HepG2 (cell line): ENCODE measurements around the gene TRMT1. TPM values are rescaled to one million over a fixed set of nuclear protein-coding genes. Genes with fewer than 3 reads are reported as not detected.
A peak's percentile ranks its signal among the peaks of the same experiment; 100 is the strongest.

ENCODE experiments used
- DBP ChIP-seq: sonication (generic); formaldehyde crosslinking; IDR thresholded peaks from 2 replicates; pipeline ENCODE4 v1.4.0; 2020; ENCODE audit warnings: missing genetic modification reagents; ENCODE audit errors: not compliant biosample characterization
- FOXM1 ChIP-seq: sonication (generic); formaldehyde crosslinking; IDR thresholded peaks from 2 replicates; pipeline ENCODE4 v1.5.0; 2020; ENCODE audit warnings: missing genetic modification reagents
- HBP1 ChIP-seq: IDR thresholded peaks from 2 replicates; pipeline ENCODE4 v1.6.1; 2016; ENCODE audit warnings: low read depth, control low read depth
- HNRNPK ChIP-seq: fragments of 200-400 bp; formaldehyde crosslinking; IDR thresholded peaks from 2 replicates; pipeline ENCODE4 v1.6.1; 2018; ENCODE audit warnings: low read length, low read depth, moderate library complexity, mild to moderate bottlenecking; ENCODE audit not compliant: poor library complexity, severe bottlenecking
- HOXA5 ChIP-seq: sonication (generic); formaldehyde crosslinking; IDR thresholded peaks from 2 replicates; pipeline ENCODE4 v1.4.0; 2020; ENCODE audit warnings: missing genetic modification reagents
- KDM4B ChIP-seq: sonication (generic); formaldehyde crosslinking; IDR thresholded peaks from 2 replicates; pipeline ENCODE4 v1.4.0; 2020; ENCODE audit warnings: missing genetic modification reagents
- NR1H2 ChIP-seq: sonication (generic); formaldehyde crosslinking; IDR thresholded peaks from 2 replicates; pipeline ENCODE4 v1.8.1; 2022; ENCODE audit warnings: low read depth, missing genetic modification reagents, borderline replicate concordance
- RAD21 ChIP-seq: fragments of 450-650 bp; formaldehyde crosslinking; IDR thresholded peaks from 2 replicates; pipeline ENCODE4 v1.5.0; 2020; ENCODE audit warnings: mild to moderate bottlenecking
- SAFB2 ChIP-seq: sonication (generic); formaldehyde crosslinking; IDR thresholded peaks from 2 replicates; pipeline ENCODE4 v1.5.1; 2020; ENCODE audit warnings: missing genetic modification reagents, low read depth, mild to moderate bottlenecking, borderline replicate concordance
- SALL2 ChIP-seq: sonication (generic); formaldehyde crosslinking; IDR thresholded peaks from 2 replicates; pipeline ENCODE4 v1.8.1; 2023; ENCODE audit warnings: mild to moderate bottlenecking, missing genetic modification reagents, inconsistent platforms
- SOX5 ChIP-seq: IDR thresholded peaks from 2 replicates; pipeline ENCODE4 v1.6.1; 2016; ENCODE audit warnings: borderline replicate concordance
- SOX6 ChIP-seq, 2 experiments: fragments of 450-650 bp in 1 of 2; sonication (generic) in 1 of 2; formaldehyde crosslinking in 1 of 2; IDR thresholded peaks; 2 replicates each; pipeline versions ENCODE4 v1.4.0 to v1.6.1; 2017 to 2020; ENCODE audit warnings: antibody characterized with exemption in 1 of 2, mild to moderate bottlenecking in 1 of 2, missing genetic modification reagents in 1 of 2
- STAT5B ChIP-seq: sonication (generic); formaldehyde crosslinking; IDR thresholded peaks from 2 replicates; pipeline ENCODE4 v1.4.0; 2020; ENCODE audit warnings: missing genetic modification reagents
- TCF7 ChIP-seq: sonication (generic); IDR thresholded peaks from 2 replicates; pipeline ENCODE4 v1.6.1; 2016; ENCODE audit warnings: antibody characterized with exemption, low read depth
- YY1 ChIP-seq: IDR thresholded peaks from 2 replicates; pipeline ENCODE4 v1.6.1; 2011; ENCODE audit warnings: low read length, low read depth, moderate library complexity, mild to moderate bottlenecking; ENCODE audit not compliant: insufficient read depth, insufficient replicate concordance
- ZFP37 ChIP-seq: sonication (generic); formaldehyde crosslinking; IDR thresholded peaks from 2 replicates; pipeline ENCODE4 v1.4.0; 2020; ENCODE audit warnings: missing genetic modification reagents, borderline replicate concordance
- ZNF281 ChIP-seq: sonication (generic); formaldehyde crosslinking; IDR thresholded peaks from 2 replicates; pipeline ENCODE4 v1.4.0; 2020; ENCODE audit warnings: missing genetic modification reagents, borderline replicate concordance
- ZNF354B ChIP-seq: sonication (generic); formaldehyde crosslinking; IDR thresholded peaks from 2 replicates; pipeline ENCODE4 v1.8.0; 2022; ENCODE audit warnings: mild to moderate bottlenecking, missing genetic modification reagents
- ZNF614 ChIP-seq: IDR thresholded peaks from 2 replicates; pipeline ENCODE4 v1.6.1; 2018; ENCODE audit warnings: missing biosample characterization, missing genetic modification reagents, inconsistent platforms, borderline replicate concordance
- polyA plus RNA-seq, 8 experiments: library from polyadenylated mRNA; depleted of rRNA in 3 of 8; stranded (reverse) in 7 of 8; unstranded in 1 of 8; fragments of >200 nt; fragmentation: Illumina TruSeq in 4 of 8; extraction: Trizol in 4 of 8; gene quantifications; 2 replicates each; pipeline versions ENCODE4 v1.2.1 to v1.2.3, GENCODE V29; 2011 to 2016; ENCODE audit warnings: low read depth in 4 of 8, missing spikeins in 1 of 8, mixed read lengths in 1 of 8; ENCODE audit not compliant: insufficient read depth in 1 of 8
- total RNA-seq, 5 experiments: library from RNA; depleted of rRNA; stranded (reverse); fragments of >200 nt; fragmentation: Illumina TruSeq; extraction: Trizol; gene quantifications; 2 replicates each; pipeline ENCODE4 v1.2.3, GENCODE V29; 2016; ENCODE audit warnings: low read depth in 1 of 5
- TF ChIP-seq, protein P1 (sequence below): sonication (generic); formaldehyde crosslinking; IDR thresholded peaks from 2 replicates; pipeline ENCODE4 v1.8.0; 2022; ENCODE audit warnings: mild to moderate bottlenecking, missing genetic modification reagents
- TF ChIP-seq, protein P2 (sequence below): sonication (generic); formaldehyde crosslinking; IDR thresholded peaks from 2 replicates; pipeline ENCODE4 v1.5.1; 2020; ENCODE audit warnings: missing genetic modification reagents, mild to moderate bottlenecking, borderline replicate concordance

Gene TRMT1
- total and polyA plus RNA-seq, 2 of the 13 experiments (the other 11 are each of a cell fraction or from before 2014, with no cell fraction given): 35.5 to 44.1 TPM

- peak; percentile 37; the same call in 1 of the 2 replicates for TF ChIP-seq HOXA5 (CRISPR knock-in tag)
- TF ChIP-seq HBP1: peak; percentile 12; the same call in 1 of the 2 replicates
- TF ChIP-seq, protein P1, sequence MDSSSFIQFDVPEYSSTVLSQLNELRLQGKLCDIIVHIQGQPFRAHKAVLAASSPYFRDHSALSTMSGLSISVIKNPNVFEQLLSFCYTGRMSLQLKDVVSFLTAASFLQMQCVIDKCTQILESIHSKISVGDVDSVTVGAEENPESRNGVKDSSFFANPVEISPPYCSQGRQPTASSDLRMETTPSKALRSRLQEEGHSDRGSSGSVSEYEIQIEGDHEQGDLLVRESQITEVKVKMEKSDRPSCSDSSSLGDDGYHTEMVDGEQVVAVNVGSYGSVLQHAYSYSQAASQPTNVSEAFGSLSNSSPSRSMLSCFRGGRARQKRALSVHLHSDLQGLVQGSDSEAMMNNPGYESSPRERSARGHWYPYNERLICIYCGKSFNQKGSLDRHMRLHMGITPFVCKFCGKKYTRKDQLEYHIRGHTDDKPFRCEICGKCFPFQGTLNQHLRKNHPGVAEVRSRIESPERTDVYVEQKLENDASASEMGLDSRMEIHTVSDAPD: 0 out of 2 replicates have a peak, but pooled peaks have one; percentile 12
- no peak for TF ChIP-seq SOX6 (IDR thresholded peaks at IDR 0.05)
- peak; percentile 46 for TF ChIP-seq SOX6 (CRISPR knock-in tag; IDR thresholded peaks at IDR 0.05)
- TF ChIP-seq DBP (CRISPR knock-in tag): peak; percentile 53
- TF ChIP-seq ZFP37 (CRISPR knock-in tag): peak; percentile 75
- peak; percentile 69; the same call in 1 of the 2 replicates for TF ChIP-seq SAFB2 (CRISPR knock-in tag)
- peak; percentile 26; the same call in 1 of the 2 replicates for TF ChIP-seq STAT5B (CRISPR knock-in tag)
- TF ChIP-seq NR1H2 (CRISPR knock-in tag): no peak
- peak; percentile 70; the same call in 1 of the 2 replicates for TF ChIP-seq ZNF281 (CRISPR knock-in tag)
- peak; percentile 38; the same call in 1 of the 2 replicates for TF ChIP-seq SALL2
- peak; percentile 66 for TF ChIP-seq YY1
- peak; percentile 47 for TF ChIP-seq ZNF614 (CRISPR knock-in tag)
- peak; percentile 47 for TF ChIP-seq KDM4B (CRISPR knock-in tag)
- TF ChIP-seq SOX5: peak; percentile 39; the same call in 1 of the 2 replicates
- peak; percentile 60 for TF ChIP-seq RAD21 (CRISPR knock-in tag)
- TF ChIP-seq ZNF354B (CRISPR knock-in tag): 0 out of 2 replicates have a peak, but pooled peaks have one; percentile 58
- TF ChIP-seq, protein P2, sequence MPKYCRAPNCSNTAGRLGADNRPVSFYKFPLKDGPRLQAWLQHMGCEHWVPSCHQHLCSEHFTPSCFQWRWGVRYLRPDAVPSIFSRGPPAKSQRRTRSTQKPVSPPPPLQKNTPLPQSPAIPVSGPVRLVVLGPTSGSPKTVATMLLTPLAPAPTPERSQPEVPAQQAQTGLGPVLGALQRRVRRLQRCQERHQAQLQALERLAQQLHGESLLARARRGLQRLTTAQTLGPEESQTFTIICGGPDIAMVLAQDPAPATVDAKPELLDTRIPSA: 0 out of 2 replicates have a peak, but pooled peaks have one; percentile 51
- TF ChIP-seq TCF7: no peak
- TF ChIP-seq HNRNPK: peak; percentile 31
- no peak for TF ChIP-seq FOXM1 (CRISPR knock-in tag)
These were observed 35.2 kb upstream of the TRMT1 start (continued) for GRCh38 chr19:13151605-13152355.
